Suprapubic skin (tissue), 4 donors: ENCODE data around the gene NPAS3.

Experiments
- CTCF ChIP-seq, 2 donors: fragments of 200-600 bp in 1 of 2; fragments of 450-650 bp in 1 of 2; sonication (generic) in 1 of 2; IDR thresholded peaks; one replicate each; pipeline ENCODE4 v1.5.1; 2016 to 2019; ENCODE audit warnings: antibody characterized with exemption in 2 of 2, mild to moderate bottlenecking in 1 of 2, moderate library complexity in 1 of 2
- EP300 ChIP-seq: sonication (generic); formaldehyde crosslinking; IDR thresholded peaks from one replicate; pipeline ENCODE4 v1.6.1; 2017; ENCODE audit warnings: antibody characterized with exemption
- POLR2A ChIP-seq, 2 donors: fragments of 450-650 bp; IDR thresholded peaks; one replicate each; pipeline ENCODE4 v1.6.1; 2017; ENCODE audit warnings: antibody characterized with exemption in 2 of 2, mild to moderate bottlenecking in 2 of 2, moderate library complexity in 2 of 2
- POLR2AphosphoS5 ChIP-seq, 3 donors: sonication (generic); formaldehyde crosslinking; IDR thresholded peaks; one replicate each; pipeline ENCODE4 v1.6.1; 2017; ENCODE audit warnings: antibody characterized with exemption in 3 of 3

- no peak for TF ChIP-seq CTCF (IDR thresholded peaks at IDR 0.05)
- TF ChIP-seq POLR2AphosphoS5 (IDR thresholded peaks at IDR 0.05), result no peak
- TF ChIP-seq POLR2A (IDR thresholded peaks at IDR 0.05), result no peak
- TF ChIP-seq EP300, result no peak
Observed at GRCh38 chr14:32900547-32900946, 38.1 kb upstream of the NPAS3 start.
